Stimulated activated CD4-positive, alpha-beta T cell treated with anti-CD3 and anti-CD28 coated beads, Interleukin-4, amount 100 ng/mL, for 24 hours (primary cell): ENCODE measurements around the gene NXN.
"Not testable (repeated sequence)": the region's sequence is repeated elsewhere in the genome, so short reads cannot be mapped to it uniquely, and the experiment has no call there.

Experiments used
- DNase-seq: peaks from one replicate; pipeline ENCODE4 v3.0.0-alpha.2; 2020

The NXN gene

GRCh38 chr17:978103-979093 is 1.2 kb downstream of the NXN start:
- DNase-seq: no peak

- no peak for DNase-seq
These were observed 2.4 kb downstream of the NXN start for GRCh38 chr17:977166-977565.

DNA sequence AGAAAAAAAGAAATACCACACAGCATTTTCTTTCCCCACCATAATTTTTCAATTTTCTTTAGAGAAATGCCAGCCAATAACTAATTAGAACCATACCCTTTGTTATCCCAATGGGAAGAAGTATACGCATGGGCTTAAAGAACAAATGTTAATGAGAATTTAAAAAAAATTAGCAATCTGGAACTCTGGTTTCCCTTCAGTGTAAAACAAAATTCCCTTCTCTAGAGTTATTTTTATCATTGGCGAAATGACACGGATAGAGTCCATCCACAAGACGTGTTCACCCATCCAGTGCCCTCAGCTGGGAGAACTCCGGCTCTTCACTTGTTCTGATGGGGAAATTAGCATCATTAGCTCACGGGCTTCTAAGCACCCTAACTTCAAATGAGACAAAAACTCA is 3.3 kb downstream of the NXN start:
- no peak for DNase-seq

GRCh38 chr17:975371-975915 is 4.1 kb downstream of the NXN start:
- DNase-seq: no peak

- DNase-seq: not testable (repeated sequence)
These were observed 4.8 kb downstream of the NXN start for GRCh38 chr17:974778-975177.

- DNase-seq: no peak
These were observed 6.5 kb downstream of the NXN start for GRCh38 chr17:973053-973452.

DNA sequence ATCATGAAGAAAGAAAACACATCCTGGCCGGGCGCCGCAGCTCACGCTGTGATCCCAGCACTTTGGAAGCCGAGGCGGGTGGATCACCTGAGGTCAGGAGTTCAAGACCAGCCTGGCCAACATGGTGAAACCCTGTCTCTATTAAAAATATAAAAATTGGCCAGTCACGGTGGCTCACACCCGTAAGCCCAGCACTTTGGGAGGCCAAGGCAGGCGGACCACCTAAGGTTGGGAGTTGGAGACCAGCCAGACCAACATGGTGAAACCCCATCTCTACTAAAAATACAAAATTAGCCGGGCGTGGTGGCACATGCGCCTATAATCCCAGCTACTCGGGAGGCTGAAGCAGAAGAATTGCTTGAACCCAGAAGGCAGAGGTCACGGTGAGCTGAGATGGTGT is 7.7 kb downstream of the NXN start:
- not testable (repeated sequence) for DNase-seq

- DNase-seq: no peak
These were observed 9.2 kb downstream of the NXN start for GRCh38 chr17:970364-970763.

DNA sequence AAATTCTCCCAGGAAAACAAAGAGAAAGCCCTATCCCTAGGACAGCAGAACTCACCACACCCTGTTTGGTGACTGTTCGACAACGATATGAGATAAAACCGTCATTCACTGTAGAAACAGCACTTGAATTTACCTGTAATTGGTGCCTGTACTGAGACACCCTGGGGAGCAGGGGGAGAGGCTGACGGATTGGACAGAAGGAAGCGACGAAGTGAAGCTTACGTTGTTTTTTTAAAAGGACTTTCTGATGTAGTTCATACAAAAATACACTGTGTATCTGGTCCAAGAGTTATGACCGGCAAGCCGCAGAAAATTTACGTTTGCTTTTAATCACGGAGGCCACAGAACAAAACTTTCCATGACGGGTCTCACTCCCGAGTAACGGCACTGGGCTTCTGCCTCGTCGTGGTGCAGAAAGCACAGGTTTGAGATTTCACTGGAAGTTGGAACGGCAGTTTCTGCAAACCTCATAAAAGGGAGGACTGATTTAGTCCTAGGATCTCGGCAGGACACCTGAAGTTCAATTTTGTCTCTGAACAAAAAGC is 9.7 kb downstream of the NXN start:
- DNase-seq: no peak

GRCh38 chr17:968812-969730 is 10.5 kb downstream of the NXN start:
- DNase-seq: no peak

GRCh38 chr17:967122-967521 is 12.5 kb downstream of the NXN start:
- no peak for DNase-seq

DNA sequence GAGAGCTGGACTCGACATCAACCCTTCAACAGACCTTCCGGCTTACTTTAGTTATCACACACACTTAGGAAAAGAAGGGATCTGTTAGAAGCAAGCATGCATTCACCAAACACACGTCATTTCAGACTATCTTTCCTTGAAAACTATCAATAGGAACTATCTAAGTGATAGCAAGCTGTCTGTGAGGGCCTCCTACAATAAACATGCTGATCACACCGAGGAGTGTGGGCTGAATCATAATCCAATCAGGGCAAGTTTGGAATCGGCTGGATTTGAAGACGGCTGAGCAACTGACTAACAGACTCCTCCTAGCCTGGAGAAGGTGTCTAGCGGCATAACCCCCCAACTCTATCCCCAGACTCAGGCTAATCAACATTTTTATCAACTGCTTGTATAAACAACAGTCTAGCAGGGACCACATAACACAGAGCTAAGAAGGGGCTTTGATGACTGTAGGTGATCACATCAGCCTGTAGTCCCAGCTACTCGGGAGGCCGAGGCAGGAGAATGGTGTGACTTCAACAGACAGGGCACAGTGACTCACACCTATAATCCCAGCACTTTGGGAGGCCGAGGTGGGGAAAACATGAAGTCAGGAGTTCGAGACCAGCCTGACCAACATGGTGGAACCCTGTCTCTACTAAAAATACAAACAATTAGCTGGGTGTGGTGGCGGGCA is 14.1 kb downstream of the NXN start:
- DNase-seq: no peak

GRCh38 chr17:964876-965275 is 14.7 kb downstream of the NXN start:
- no peak for DNase-seq

DNA sequence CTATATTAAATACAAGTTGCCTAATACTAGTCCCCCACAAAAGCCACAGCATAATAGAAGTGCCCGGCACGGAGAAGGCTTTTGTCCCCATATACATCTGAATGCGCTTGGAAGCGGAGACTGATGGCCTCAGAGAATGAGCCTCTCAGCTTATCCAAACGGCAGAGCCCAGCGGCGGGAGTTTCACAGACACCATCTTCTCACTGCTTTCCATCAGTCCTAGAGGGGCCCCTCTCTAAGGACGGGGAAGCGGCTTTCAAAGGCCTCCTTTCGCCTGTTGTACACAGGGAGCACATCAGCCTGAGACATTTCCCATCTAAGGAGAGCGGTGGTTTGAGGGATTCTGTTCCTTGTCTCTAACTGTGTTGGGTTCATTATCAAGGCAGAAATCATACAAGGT is 16.9 kb downstream of the NXN start:
- DNase-seq: no peak

GRCh38 chr17:962166-962565 is 17.4 kb downstream of the NXN start:
- DNase-seq: no peak

- DNase-seq: no peak
These were observed 20.7 kb downstream of the NXN start for GRCh38 chr17:958712-959451.

GRCh38 chr17:957856-958421 is 21.6 kb downstream of the NXN start:
- no peak for DNase-seq

GRCh38 chr17:956905-957304 is 22.7 kb downstream of the NXN start:
- no peak for DNase-seq

DNA sequence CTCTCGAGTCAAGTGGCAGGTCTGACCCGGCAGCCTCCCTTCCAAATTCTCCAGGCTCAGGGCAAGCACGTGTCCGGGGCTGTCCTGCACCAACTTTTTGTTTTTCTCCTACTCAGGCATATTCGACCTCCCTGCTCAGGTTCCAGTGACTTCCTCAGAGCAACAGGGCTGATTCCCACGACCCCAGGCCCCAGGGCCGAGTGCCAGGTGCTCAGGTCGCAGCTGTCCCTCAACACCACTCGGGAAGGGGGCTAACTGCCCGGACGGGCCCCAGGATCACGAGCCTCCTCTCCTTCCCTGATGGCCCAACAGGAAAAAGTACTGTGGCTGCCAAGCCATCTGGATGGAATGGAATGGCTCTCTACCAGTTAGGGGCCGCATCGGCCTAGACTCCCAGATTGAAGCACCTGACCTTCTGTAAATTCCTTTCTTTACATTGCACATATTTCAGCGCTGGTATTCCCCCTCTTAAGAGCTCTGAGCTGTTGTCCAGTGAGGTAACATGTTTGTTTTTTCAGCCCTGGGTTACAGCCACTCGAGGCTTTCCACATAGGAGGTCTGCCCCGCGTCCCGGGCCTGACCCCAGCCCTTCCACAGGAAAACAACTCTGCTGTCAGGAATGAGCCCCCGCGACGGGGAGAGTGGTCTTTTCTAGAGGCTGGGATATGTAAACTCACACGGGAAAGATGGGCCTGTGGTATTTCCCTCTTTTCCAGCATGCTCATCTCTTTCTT is 25.0 kb downstream of the NXN start:
- DNase-seq: no peak

GRCh38 chr17:953767-954166 is 25.8 kb downstream of the NXN start:
- DNase-seq: no peak

- not testable (repeated sequence) for DNase-seq
These were observed 27.0 kb downstream of the NXN start for GRCh38 chr17:952592-952991.
